D721Med (cell line): Measurements from ENCODE around the gene C16orf86.

Experiments used
- DNase-seq: peaks from one replicate; pipeline ENCODE4 v3.0.0; 2011; ENCODE audit warnings: low spot score; ENCODE audit not compliant: insufficient read length
- FAIRE-seq: peaks from 2 replicates; lab custom pipeline; 2011; peaks lifted over from hg19 to GRCh38; lab: Jason Lieb, UNC
- CTCF ChIP-seq: IDR thresholded peaks from 2 replicates; pipeline ENCODE4 v1.5.1; 2012; ENCODE audit warnings: mild to moderate bottlenecking, control low read depth; ENCODE audit not compliant: insufficient read depth; ENCODE audit errors: missing control alignments

Gene C16orf86

GRCh38 chr16:67649494-67649931, 17.1 kb upstream of the C16orf86 start:
- no peak for TF ChIP-seq CTCF
- DNase-seq: no peak
- FAIRE-seq: no peak

- no peak for DNase-seq
- no peak for TF ChIP-seq CTCF
- FAIRE-seq: no peak
Measured at GRCh38 chr16:67650023-67650422, 16.6 kb upstream of the C16orf86 start.

- TF ChIP-seq CTCF: no peak
- FAIRE-seq: no peak
Measured at GRCh38 chr16:67651039-67651438, 15.6 kb upstream of the C16orf86 start.

GRCh38 chr16:67651847-67652246, 14.8 kb upstream of the C16orf86 start:
- FAIRE-seq (no peak), DNase-seq (no peak)
- no peak for TF ChIP-seq CTCF

More at GRCh38 chr16:67651039-67651438, 15.6 kb upstream of the C16orf86 start:
- DNase-seq: no peak

GRCh38 chr16:67652578-67653127, 14.0 kb upstream of the C16orf86 start:
- no peak for TF ChIP-seq CTCF
- FAIRE-seq: no peak
- peak; percentile 80 for DNase-seq

- no peak for TF ChIP-seq CTCF
- DNase-seq: no peak
- FAIRE-seq: no peak
Measured at GRCh38 chr16:67653128-67653788, 13.4 kb upstream of the C16orf86 start.

- no peak for TF ChIP-seq CTCF
- no peak for FAIRE-seq
- no peak for DNase-seq
Measured at GRCh38 chr16:67653789-67654402, 12.7 kb upstream of the C16orf86 start.
